NB4 (cell line): ENCODE data around the gene JMJD8.

ENCODE experiments used
- POLR2A ChIP-seq: IDR thresholded peaks from 2 replicates; pipeline ENCODE4 v1.6.1; 2011; ENCODE audit warnings: mild to moderate bottlenecking; ENCODE audit not compliant: insufficient read length; ENCODE audit errors: extremely low read depth
- TF ChIP-seq, protein P1 (sequence below): IDR thresholded peaks from one replicate; pipeline ENCODE4 v1.5.1; 2012; ENCODE audit warnings: low read depth, low read length

DNA sequence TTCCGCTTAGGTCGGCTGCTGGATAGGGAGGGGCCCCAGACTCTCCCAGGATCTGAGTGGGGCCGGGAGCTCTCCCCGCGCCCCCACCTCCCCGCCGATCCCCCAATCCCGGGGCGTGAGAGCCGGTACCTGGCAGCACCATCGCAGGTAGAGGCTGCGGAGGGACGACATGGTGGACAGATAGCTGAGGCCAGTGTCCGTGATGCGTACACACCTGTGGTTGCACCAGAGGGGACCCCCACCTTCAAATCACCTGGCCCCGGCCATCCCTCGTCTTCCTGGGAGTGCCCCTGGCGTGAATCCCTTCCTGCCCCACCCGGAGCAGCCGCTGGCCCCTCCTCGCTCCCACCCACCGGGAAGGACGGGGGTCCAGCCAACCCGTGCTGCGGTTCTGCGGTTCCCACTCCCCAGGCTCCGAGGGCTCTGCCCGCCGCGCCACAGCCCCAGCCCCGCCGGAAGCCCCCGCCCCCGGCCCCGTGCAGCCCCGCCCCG lies 10.8 kb upstream of the JMJD8 start:
- TF ChIP-seq, protein P1, sequence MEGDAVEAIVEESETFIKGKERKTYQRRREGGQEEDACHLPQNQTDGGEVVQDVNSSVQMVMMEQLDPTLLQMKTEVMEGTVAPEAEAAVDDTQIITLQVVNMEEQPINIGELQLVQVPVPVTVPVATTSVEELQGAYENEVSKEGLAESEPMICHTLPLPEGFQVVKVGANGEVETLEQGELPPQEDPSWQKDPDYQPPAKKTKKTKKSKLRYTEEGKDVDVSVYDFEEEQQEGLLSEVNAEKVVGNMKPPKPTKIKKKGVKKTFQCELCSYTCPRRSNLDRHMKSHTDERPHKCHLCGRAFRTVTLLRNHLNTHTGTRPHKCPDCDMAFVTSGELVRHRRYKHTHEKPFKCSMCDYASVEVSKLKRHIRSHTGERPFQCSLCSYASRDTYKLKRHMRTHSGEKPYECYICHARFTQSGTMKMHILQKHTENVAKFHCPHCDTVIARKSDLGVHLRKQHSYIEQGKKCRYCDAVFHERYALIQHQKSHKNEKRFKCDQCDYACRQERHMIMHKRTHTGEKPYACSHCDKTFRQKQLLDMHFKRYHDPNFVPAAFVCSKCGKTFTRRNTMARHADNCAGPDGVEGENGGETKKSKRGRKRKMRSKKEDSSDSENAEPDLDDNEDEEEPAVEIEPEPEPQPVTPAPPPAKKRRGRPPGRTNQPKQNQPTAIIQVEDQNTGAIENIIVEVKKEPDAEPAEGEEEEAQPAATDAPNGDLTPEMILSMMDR = no peak
- no peak for TF ChIP-seq POLR2A
